ENCODE results near the gene GRIK4.

Gene GRIK4

GRCh38 chr11:120717042-120717441, 205.5 kb downstream of the GRIK4 start:
- no peak for TF ChIP-seq CTCF (conservative IDR thresholded peaks at IDR 0.05; ENCODE audit: low read depth, low read length)
- H3K4me3 ChIP-seq (ENCODE audit: low read length) = no peak overlapping the region
- no peak for DNase-seq (ENCODE audit: low read depth)

GRCh38 chr11:120717623-120718022, 206.1 kb downstream of the GRIK4 start:
- no peak overlapping the region for H3K4me3 ChIP-seq (ENCODE audit: low read length)
- no peak for TF ChIP-seq CTCF (conservative IDR thresholded peaks at IDR 0.05; ENCODE audit: low read depth, low read length)
- DNase-seq (ENCODE audit: low read depth) = no peak

- TF ChIP-seq CTCF (conservative IDR thresholded peaks at IDR 0.05; ENCODE audit: low read depth, low read length) = no peak
Observed at GRCh38 chr11:120718171-120718570, 206.6 kb downstream of the GRIK4 start.

GRCh38 chr11:120719348-120719747, 207.8 kb downstream of the GRIK4 start:
- TF ChIP-seq CTCF (conservative IDR thresholded peaks at IDR 0.05; ENCODE audit: low read depth, low read length) = no peak
- no peak for DNase-seq (ENCODE audit: low read depth)
- no peak overlapping the region for H3K4me3 ChIP-seq (ENCODE audit: low read length)

More at GRCh38 chr11:120718171-120718570, 206.6 kb downstream of the GRIK4 start:
- no peak for DNase-seq (ENCODE audit: low read depth)
- no peak overlapping the region for H3K4me3 ChIP-seq (ENCODE audit: low read length)

GRCh38 chr11:120720760-120721159, 209.2 kb downstream of the GRIK4 start:
- DNase-seq (ENCODE audit: low read depth) = no peak
- TF ChIP-seq CTCF (conservative IDR thresholded peaks at IDR 0.05; ENCODE audit: low read depth, low read length) = no peak
- no peak overlapping the region for H3K4me3 ChIP-seq (ENCODE audit: low read length)

GRCh38 chr11:120722524-120722923, 211.0 kb downstream of the GRIK4 start:
- DNase-seq (ENCODE audit: low read depth) = no peak
- no peak for TF ChIP-seq CTCF (conservative IDR thresholded peaks at IDR 0.05; ENCODE audit: low read depth, low read length)
- no peak overlapping the region for H3K4me3 ChIP-seq (ENCODE audit: low read length)

GRCh38 chr11:120723751-120724150, 212.2 kb downstream of the GRIK4 start:
- TF ChIP-seq CTCF (conservative IDR thresholded peaks at IDR 0.05; ENCODE audit: low read depth, low read length) = no peak
- DNase-seq (ENCODE audit: low read depth) = no peak
- no peak overlapping the region for H3K4me3 ChIP-seq (ENCODE audit: low read length)

Measured in retinal pigment epithelial cell (primary cell).